ENCODE measurements around the gene ABLIM3. TPM values are rescaled to one million over a fixed set of nuclear protein-coding genes. Genes with fewer than 3 reads are reported as not detected.

The ABLIM3 gene
- total RNA-seq, 1 experiment from 2014 or later = 40.7 TPM

DNA sequence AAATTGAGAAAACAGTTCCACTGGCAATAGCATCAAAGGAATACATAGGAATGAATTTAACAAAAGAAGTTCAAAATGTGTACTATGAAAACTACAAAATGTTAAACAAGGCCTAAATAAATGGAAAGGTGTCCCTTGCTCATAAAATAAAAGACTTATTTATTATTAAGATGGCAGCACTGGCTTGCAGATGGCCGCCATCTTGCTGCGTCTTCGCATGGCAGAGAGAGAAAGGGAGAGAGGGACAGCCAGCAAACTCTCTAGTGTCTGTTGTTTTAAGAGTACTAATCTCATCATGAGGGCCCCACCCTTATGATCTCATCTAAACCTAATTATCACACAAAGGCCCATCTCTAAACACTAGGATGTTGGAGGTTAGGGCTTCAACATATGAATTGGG, 47.1 kb downstream of the ABLIM3 start:
- DNase-seq (ENCODE audit: low read depth) = no peak

DNA sequence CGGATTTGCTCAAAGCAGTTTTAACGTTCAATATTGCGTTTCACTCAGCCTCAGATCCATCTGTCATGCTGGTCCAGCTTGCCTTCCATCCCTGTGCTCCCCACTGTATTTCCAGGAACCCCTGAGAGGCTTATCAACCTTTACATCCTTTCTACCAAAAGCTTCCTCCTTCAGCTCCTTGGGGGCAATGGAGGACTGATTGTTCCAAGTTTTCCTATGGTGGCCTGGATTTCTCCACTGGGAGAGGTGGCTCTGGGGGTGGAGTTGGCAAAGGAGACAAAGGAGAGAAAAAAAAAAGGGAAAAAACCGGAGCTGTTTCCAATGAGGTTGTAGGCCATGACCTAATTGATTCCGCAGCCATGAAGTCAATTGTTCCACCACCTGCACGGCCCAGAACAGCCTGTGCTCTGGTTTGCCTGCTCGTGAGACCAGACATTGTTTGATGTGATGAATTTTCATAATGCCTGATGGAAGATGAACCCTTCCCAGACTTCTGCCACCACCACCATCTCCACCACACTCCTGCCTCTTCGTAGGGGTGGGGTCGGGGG, 54.1 kb downstream of the ABLIM3 start:
- DNase-seq (ENCODE audit: low read depth) = no peak

DNA sequence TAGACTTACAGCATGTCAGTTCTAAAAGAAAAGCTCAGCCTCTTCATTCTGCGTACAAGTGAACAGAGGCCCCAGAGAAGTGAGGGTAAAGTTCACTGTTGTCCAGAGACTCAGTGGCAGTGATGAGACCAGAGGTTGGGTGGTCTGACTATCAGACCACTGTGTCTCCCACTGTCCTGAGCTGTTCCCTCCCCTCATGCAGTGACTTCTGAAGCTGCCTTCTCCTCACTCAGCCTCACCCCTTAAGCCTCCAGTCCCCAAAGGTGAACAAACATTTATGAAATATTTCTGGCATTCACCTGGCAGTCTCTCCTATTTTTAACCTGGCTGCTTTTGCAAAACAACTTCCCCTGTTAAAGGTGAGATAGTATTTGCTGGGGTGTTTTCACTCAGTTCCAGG, 54.7 kb downstream of the ABLIM3 start:
- DNase-seq (ENCODE audit: low read depth) = no peak

DNA sequence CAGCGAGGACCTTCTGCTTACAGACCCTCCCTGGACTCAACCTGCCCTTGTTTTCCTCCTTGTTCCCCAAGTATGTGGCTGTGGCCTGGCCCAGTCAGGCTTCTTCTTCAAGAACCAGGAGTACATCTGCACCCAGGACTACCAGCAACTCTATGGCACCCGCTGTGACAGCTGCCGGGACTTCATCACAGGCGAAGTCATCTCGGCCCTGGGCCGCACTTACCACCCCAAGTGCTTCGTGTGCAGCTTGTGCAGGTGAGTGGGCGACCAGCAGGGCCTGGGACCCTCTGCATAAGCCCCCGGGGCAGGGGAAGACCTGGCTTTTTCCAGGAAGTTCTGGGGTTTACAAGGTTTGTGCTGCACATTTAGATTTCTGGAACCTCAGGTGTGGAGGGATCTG, 56.9 kb downstream of the ABLIM3 start:
- DNase-seq (ENCODE audit: low read depth) = no peak

DNA sequence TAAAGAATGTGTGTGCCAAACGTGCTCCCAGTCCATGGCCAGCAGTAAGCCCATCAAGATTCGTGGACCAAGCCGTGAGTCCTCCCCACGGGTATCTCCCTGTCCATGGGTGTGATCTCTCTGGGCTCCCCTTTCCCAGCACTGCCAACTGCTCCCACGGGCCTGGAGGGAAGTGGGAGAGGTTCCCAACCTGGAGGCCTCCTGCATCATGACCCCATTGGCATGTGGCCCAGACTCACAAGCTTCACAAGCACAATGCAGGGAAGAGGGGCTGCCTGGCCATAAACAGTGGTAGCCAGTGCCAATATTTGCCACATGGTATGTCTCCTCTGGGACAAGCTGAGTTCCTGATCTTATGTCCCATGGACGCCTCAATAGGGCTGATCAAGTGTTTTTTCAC, 59.1 kb downstream of the ABLIM3 start:
- peak; percentile 46 for DNase-seq (ENCODE audit: low read depth)

DNA sequence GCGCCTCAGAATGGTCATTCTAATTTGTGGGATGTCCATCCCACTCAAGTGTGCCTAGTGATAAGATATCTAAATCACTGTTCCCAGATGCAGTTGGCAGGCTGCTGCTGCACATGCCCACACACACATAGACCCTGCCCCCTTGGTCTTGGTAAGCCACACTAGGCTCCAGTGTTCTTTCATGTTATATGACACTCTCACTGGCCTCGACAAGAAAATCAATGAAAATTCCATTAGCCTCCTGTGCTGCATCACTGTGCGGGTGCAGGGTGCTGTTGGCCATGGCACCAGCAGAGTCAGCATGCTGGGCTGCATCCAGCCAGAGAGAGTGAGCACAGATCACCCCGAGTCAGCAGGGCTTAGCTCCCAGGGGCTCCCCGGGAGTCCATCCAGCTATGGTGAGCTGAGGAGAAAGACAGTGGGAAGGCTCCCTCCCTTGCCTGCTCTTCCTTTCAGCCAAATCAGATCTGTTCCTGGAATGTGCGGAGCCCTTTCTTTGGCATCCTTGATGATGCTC, 59.9 kb downstream of the ABLIM3 start:
- peak; percentile 31 for DNase-seq (ENCODE audit: low read depth)

DNA sequence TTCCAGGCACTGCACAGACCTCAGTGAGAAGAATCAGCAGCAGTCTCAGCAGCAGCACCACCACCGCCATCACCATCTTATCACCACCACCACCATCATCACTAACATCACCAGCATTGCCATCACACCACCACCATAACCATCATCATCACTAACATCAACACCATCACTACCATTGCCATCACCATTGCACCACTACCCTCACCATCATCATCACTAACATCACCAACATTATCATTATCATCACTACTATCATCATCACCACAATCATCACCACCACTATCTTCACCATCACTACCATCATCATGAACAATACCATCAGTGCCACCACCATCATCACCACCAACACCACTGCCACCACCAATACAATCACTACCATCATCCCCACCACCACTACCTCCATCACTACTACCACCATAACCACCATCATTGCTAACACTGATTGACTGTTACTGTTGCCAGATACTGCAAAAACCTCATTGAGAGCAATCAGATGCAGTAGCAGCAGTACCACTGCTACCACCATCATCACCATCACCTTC, 61.7 kb downstream of the ABLIM3 start:
- no peak for DNase-seq (ENCODE audit: low read depth)

DNA sequence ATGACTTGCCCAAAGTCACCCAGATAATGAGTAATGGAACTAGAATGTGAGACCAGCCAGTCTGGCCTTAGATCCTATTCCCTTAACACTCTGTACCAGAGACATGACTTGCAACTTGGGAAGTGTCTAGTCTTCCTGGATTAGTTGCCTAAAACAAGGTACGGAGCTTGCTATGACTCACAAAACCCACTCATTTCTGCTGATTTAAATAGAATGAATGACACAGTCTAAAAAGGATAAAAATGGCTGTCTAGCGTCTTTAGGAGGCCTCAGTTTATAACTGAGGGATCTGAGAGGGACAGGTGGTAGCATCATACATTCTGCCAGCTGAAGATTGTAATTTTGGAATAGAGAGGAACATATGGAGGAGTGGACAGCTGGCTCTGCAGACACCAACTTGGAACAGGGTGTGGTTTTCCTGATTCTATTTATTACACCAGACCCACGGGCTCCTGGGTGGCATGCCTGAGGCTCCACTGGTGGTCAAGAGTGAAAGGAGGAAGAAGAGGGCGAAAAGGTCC, 62.7 kb downstream of the ABLIM3 start:
- DNase-seq (ENCODE audit: low read depth) = peak; percentile 95

DNA sequence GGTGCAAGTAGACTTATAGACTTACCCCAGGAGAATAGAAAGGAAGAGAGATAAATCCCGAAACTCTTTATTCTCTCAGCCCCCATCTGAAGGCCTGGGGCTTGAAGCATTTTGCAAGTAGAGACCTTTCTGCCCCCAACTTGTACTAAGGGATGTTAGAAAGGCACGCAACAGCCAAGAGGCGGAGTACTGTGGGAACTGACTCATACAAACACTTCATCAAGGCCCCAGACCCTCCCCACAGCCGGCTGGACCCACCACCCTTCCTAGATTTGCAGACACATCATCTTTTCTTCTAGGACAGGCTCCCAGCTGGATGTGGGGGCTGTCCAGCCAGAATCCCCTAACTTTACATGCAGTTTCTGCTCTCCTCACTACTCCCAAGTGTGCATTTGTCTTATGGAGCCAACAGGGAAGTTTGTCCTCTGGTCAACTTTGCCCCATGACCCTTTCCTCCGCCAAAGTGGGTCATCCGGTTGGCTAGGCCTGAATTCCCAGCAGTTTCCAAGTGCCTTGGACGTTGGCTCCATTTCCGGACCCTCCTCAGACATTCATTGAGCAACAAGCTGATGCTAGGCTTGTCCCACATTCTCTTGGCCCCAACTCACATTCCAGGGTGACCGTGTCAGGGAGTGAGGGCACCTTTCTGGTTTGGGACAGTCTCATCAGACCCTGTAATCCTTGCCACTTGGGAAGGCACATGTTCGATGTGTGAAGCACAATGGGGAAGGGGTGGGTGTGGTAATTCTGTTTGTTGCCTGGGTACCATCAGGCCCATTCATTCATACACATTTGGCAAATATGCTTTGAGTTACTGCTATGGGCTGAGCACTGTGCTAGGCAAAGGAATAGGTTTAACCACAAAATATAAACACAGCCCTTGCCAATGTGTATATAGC, 64.6 kb downstream of the ABLIM3 start:
- DNase-seq (ENCODE audit: low read depth) = peak; percentile 99

DNA sequence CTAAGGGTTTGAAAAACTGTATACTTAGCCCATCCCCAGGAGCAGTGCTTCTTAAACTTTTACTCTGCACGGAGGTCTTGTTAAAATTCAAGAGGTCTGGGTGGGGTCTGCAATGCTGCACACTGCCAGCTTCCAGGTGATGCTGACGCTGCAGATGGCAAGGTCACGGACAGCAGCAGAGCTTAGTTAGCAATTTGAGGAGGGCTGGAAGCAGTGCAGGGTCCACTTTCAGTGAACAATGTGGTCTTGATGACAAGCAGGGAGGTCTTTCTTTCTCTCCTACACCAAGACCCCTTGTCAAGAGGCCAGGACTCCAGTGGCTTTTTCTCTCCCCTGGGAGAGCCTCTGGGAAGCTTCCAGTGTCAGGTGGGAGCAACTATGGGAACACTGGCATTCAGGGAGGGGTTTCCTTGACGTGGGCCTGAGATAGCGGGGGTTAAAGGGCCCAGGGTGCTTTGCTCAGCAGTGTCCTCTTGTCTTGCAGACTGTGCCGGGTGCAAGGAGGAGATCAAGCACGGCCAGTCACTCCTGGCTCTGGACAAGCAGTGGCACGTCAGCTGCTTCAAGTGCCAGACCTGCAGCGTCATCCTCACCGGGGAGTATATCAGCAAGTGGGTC, 65.3 kb downstream of the ABLIM3 start:
- no peak for DNase-seq (ENCODE audit: low read depth)

DNA sequence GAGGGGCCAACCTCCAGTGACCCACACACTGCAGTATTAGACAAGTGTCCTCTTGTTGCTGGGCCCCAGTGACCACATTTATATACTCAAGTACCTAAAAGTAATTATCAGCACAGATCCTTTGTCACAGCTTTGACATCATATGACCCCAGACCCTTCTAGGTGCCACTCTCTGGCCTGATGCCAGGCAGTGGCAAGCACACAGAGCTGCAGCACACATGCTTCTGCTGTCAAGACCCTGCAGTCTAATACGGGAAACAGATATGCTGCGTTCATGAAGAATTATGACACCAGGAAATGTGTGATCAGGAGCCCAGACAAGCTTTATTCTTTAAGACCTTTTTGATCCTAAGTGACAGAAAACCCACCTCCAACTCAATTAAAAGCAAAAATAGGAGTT, 66.5 kb downstream of the ABLIM3 start:
- DNase-seq (ENCODE audit: low read depth) = no peak

DNA sequence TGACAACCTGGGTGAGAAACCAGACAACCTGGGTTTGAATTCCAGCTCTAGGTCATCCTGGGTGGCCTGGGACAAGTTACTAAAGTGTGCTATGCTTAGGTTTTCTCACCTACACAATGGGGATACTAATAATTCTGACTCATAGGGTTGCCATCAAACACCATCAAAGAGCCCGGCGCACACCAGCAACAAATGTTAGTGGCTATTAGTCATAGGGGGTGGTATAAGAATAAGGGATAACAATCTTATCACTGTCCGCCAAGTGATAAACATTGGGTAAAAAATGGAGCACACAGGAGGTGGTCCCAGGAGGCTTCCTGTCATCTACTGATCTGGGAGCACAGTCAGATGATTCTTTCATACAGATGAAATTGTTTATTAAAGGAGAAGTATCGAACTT, 68.9 kb downstream of the ABLIM3 start:
- peak; percentile 98 for DNase-seq (ENCODE audit: low read depth)

DNA sequence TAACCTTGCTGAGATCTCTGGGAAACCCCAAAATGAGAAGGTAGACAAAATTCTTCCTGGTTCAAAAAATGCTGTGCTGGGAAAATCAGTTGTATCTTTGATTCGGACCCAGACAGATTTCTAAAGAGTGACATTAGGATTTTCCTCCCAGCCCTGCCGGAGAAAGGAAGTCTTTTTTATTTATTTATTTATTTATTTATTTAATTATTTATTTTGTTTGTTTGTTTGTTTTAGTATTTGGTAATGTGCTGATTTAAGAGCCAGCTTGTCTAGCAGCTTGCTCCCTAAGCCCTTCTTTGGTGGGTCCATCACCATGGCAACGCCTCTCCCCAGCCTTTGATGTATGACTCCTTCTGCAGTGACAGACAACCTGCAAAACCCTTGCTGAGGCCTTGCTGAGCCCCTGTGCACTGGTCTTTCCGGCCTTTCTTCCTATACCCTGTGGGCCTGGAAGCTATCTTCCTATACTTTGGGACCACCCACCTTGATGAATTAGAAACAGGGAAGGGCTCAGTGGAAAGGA, 69.7 kb downstream of the ABLIM3 start:
- peak; percentile 73 for DNase-seq (ENCODE audit: low read depth)

DNA sequence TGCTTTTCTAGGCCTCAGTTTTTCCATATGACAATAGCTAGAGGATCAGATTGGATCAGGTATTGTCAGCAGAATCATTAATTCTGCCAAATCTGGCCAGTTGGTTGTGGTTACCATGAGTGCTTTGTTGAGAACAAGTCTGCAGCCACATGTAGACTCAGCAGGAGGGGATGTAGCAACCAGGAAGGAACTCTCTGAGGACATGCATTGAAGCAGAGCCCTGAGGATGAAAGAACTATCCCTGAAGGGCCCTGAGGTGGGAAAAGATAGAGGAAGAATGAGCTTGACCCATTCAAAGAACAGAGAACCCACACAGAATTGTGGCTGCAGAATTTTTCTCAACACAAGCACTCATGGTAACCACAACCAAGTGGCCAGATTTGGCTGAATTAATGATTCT, 70.3 kb downstream of the ABLIM3 start:
- peak; percentile 87 for DNase-seq (ENCODE audit: low read depth)

DNA sequence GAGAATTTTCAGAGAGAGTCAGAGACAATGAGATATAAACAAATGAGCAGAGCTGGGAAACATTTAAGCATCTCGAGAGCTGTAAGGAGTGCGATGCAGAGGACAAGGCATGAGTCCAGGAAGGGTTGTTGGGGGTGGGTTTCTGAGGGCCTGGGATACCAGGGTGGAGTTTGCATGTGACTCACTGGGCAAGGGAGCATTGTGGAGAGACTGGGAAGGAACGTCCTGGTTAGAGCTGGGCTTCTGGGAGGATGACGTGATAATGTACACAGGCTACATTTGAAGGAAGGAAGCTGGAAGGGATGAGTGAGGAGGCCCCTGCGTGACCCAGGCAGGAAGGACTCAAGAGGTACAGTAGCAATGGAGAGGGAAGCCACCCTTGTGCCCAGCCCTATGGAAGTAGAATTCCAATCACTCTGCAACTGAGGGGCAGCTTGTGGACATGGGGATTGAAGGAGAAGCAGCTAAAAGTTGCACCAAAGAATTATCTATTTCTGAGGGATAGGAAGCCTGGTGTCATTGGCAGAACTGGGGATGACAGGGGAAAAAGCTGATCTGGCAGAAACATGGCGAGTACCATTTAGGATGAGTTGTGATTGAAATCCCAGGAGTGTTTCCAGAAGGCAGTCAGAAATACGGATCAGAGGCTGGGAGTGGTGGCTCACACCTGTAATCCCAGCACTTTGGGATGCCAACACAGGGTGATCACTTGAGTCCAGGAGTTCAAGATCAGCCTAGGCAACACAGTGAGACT, 71.1 kb downstream of the ABLIM3 start:
- peak; percentile 100 for DNase-seq (ENCODE audit: low read depth)

DNA sequence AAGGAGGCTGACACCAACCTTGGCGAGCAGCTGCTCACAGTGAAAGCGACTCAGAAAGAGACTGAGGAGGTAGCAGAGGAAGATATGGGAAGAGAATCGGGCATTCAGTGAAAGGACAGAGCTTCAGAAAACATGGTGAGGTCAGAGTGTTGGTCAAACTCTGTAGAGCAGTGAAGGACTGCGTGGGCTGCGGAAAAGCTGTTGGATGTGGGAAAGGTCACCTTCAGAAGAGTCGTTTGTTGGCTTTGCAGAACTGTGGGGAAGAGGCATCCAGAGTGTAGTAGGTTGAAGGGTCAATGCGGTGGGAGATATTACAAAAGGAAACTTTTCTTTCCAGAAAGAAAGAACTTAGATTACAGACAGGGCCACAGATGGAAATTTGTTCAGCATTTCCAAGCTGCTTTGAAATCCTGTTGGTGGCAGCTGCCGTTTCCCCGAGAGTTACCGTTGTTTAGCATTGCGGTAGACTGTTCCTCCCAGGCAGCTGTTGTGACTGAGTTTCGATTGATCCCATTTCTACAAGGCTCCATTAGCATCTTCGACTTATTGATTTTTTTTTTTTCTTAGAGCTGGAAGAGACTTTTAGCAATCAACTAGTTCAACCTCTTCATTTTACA, 72.1 kb downstream of the ABLIM3 start:
- DNase-seq (ENCODE audit: low read depth) = no peak

DNA sequence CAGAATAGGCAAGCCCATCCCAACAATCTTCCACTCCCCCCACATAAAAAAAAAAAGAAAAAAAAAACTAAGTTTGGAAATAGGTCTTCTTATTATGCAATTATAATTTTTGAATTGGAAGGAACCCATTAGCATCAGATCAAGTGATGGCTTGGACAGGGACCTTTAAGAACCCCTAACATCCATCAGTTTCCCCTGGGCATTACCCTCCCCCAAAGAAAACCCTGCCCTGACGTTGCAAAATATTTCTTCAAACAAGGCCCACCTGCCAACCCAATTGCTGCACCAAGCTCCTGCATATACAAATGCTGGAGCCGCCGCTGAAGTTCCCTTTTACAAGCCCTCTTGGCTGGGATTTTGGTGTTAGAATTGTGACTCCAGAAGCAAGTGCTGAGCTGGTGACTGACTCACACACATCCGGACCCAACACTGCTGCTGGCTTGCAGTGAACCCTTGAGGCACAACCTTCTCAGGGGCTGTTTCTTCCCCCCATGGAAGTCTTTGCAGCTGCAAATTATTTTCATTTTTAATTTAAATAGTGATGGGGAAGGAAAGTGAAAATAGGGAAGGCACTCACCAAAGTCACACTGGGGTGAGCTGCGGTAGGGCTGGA, 74.3 kb downstream of the ABLIM3 start:
- peak; percentile 78 for DNase-seq (ENCODE audit: low read depth)

DNA sequence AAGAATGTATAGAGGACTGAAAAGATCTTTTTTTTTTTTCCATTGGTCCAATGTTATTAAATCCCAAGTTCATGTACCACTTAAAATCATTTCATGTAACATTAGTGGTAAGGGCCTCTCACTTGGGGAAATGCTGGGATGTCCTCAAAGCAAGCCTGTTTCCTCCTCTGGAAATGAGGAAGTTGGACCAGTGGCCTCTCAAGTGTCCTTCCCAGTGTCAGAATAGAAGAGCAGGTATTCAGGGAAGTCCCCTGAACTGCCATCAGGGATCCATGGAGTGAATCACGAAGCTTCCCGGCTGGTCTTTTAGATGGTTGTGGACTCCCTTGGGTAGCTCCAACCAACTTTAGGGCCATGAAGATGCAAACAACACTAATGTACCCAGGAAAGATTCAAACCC, 75.2 kb downstream of the ABLIM3 start:
- no peak for DNase-seq (ENCODE audit: low read depth)

DNA sequence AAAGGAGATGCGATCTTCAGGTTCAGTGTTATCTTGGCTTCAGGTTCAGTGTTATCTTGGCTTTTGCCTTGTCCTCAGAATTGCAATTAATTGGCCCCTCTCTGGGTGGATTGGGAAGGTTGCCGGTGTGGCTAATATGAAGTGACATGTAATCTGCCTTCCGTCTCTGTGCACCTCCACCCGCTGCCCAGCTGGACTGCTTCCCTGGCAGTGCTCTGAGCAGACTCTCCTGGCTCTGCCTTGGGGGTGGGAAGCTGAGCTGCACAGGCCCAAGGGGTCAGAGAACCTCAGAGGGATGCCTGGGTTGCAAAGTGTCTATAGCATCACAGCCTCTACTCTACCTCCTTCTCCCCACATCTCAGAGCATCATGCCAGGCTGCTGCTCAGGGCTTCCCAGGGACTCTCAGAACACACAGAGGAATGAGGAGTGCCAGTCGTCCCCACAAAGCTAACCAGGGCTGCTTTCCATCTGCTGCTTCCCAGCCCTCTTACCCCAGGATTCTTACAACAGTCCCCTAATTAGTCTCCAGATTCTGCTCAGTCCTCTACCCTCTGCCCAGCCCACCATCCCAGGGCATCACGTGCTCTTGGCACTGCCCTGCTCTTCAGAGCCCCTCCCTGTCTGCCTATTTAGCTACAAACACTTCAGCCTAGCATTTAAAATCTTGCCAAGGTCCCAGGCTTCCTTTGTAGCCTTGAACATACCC, 76.0 kb downstream of the ABLIM3 start:
- DNase-seq (ENCODE audit: low read depth) = no peak

DNA sequence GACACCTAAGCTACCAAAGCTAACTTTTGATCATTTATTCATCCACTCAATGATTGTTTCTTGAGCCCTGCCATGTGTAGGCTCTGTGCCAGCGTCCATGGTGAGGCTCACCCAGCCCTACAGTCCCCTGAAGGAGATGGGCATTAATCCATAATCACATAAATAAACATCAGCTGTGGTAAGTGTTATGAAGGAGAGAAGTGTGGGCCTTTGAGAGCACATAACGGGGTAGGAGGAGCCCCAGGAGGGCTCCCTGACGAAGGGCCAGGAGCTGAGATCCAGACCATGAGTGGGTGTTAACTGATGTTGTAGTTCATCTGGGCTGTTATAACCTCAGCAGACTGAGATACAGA, 76.5 kb downstream of the ABLIM3 start:
- no peak for DNase-seq (ENCODE audit: low read depth)

All from M059J (cell line).